HG03159 (cell line): ENCODE results near the gene ZZZ3.
A peak's percentile ranks its signal among the peaks of the same experiment; 100 is the strongest.
"Not testable (repeated sequence)": the region's sequence is repeated elsewhere in the genome, so short reads cannot be mapped to it uniquely, and the experiment has no call there.

Source experiments
- ATAC-seq: cut with Tn5 transposase; IDR thresholded peaks from one replicate; pipeline ENCODE4 v1.9.1; 2021; ENCODE audit warnings: mild to moderate bottlenecking, moderate library complexity; ENCODE audit not compliant: unreplicated experiment

The ZZZ3 gene

GRCh38 chr1:77682460-77683159 is at the start of gene ZZZ3:
Gene ZZZ3, minus strand, starts transcription at chr1:77682658. Its CDS starts 49,304 bp downstream, at chr1:77633354.
- peak; percentile 73 for ATAC-seq

- no peak for ATAC-seq
These were observed 49.6 kb upstream of the ZZZ3 start for GRCh38 chr1:77732090-77732489.

GRCh38 chr1:77725706-77726105 is 43.2 kb upstream of the ZZZ3 start:
- no peak for ATAC-seq

DNA sequence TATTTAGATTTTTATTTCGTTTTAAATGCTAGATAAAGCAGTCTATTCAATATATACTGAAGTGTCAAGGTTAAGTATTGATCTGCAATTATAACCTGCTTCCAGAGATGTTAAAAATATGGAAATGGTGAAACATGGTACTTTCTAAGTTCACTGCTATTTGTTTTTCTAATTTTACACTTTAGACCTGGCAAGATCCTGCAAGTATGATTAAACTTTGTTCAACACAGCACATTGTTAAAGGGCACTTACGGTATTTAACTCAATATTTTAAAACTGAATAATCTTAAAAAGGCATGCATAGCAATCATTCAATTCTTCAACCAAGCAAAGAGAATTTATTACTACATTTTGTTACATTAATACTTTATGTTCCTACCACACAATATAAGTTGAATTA is 35.7 kb upstream of the ZZZ3 start:
- no peak for ATAC-seq

- ATAC-seq, result no peak
These were observed 33.6 kb upstream of the ZZZ3 start for GRCh38 chr1:77716065-77716464.

DNA sequence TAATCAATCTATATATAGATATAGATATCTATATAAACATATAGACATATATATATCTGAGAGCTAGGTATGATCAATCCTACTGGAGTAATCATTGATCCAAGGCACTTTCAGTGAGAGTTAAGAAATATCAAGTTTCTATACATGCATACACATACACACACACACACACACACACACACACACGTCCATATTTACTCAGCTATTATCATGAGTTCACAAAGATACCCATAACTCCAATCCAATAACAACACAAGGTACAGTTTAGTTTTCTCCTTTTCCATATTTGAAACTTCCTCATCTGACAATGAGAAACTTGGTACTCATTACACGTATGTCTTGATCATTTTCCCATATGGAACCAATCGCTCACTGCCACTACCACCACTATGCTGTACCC is 27.3 kb upstream of the ZZZ3 start:
- ATAC-seq, result no peak

DNA sequence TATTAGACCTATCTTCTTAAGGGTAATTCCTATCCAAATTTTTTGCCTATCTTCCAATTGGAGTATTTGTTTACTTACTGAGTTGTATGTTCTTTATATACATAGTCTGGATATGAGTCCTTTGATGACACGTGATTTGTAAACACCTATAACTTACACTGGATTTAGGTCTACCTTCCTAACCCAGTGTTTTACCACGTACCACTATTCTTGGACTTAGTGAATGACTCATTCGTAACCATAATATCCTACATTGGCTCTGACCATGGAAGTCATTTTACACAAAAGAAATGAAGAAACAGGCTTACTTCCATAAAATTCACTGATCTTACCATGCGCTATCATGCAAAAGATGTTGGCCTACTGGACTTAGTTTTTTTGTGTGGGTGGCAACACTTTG is 23.9 kb upstream of the ZZZ3 start:
- no peak for ATAC-seq

- ATAC-seq, result no peak
These were observed 22.3 kb upstream of the ZZZ3 start for GRCh38 chr1:77704736-77705135.

GRCh38 chr1:77699673-77700072 is 17.2 kb upstream of the ZZZ3 start:
- not testable (repeated sequence) for ATAC-seq

DNA sequence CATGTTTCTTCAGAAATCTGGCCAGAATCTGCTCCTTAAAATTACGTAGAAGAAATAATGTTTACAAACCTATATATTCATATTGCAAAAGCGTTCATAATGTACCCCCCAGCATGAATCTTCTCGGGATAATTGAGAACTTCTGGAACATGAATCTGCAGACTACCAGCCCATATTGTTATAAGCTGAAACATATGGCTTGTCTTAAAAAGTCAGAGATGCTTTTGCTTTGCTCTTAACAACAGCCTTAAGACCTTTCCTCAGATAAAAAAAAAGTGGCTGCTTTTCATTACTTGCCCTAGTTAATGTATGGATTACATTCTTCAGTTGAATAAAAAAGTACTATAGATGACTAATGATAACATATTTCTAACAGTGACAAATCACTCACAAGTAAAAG is 15.0 kb upstream of the ZZZ3 start:
- no peak for ATAC-seq

- ATAC-seq, result peak; percentile 44
These were observed 6.5 kb upstream of the ZZZ3 start for GRCh38 chr1:77688939-77689338.

DNA sequence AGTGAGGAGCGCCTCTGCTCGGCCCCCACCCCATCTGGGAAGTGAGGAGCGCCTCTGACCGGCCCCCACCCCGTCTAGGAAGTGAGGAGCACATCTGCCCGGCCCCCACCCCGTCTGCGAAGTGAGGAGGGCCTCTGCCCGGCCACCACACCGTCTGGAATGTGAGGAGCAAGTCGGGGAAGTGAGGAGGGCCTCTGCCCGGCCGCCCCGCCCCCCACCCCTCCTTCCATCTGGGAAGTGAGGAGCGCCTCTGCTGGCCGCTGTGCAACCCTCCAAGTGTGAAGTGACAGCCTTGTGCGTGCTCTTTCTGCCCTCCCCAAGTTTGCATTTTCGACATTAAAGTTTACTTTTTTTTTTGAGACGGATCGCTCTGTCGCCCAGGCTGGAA is 5.1 kb upstream of the ZZZ3 start:
- no peak for ATAC-seq

- no peak for ATAC-seq
These were observed 4.5 kb upstream of the ZZZ3 start for GRCh38 chr1:77686796-77687518.

GRCh38 chr1:77683160-77684148 is 996 bp upstream of the ZZZ3 start:
- ATAC-seq, result peak; percentile 76

GRCh38 chr1:77680173-77680572 is 2.3 kb downstream of the ZZZ3 start:
- no peak for ATAC-seq

DNA sequence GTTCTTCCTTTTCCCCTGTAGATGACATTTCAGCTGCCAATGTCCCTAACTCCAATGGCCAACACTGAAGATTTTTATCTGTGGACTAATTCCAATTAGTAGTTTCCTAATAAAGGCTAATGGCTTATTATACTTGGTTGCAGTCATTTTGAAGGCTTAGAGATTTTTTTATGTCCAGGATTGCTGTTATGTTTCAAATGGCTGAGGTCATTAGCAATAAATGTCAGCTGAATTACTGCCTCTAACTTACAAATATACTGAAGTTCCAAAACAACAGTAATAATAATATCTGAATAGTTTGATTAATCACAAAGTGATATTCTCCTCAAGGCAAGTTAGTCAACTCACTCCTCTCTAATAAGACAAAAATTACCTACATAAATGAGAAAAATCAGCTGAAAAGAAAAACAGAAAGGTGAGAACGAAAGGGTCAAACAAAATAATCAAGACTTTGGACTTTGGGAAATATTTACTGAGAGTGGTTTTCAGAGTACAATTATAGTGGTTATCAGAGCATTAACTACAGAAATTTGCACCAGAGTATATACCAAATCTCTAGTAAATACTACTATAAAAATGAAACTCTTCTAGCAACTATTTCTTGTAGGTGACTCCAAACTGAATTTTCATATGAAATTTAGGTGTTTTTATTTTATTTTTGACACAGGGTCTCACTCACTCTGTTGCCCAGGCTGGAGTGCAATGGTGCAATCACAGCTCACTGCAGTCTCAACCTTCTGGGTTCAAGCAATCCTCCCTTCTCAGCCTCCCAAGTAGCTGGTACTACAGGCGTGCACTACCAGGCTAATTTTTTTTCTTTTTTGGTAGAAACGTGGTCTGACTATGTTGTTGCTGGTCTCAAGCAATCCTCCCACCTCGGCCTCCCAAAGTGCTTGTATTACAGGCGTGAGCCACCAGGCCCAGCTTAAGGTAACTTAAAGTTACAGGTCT is 3.5 kb downstream of the ZZZ3 start:
- no peak for ATAC-seq

DNA sequence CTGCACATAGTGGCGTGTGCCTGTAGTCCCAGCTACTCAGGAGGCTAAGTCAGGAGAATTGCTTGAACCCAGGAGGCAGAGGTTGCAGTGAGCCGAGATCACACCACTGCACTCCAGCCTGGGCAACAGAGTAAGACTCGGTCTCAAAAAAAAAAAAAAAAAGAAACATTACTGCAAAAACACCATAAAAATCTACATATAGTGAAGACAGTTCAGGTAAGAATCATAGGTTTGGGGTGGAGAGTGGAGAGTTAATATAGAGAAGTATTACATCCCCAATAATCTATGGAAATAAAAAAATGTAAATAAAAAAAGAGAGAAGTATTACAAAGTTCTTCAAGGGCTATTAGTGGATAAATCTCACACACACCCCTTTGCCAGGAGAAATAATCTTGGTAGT is 7.7 kb downstream of the ZZZ3 start:
- ATAC-seq, result not testable (repeated sequence)

DNA sequence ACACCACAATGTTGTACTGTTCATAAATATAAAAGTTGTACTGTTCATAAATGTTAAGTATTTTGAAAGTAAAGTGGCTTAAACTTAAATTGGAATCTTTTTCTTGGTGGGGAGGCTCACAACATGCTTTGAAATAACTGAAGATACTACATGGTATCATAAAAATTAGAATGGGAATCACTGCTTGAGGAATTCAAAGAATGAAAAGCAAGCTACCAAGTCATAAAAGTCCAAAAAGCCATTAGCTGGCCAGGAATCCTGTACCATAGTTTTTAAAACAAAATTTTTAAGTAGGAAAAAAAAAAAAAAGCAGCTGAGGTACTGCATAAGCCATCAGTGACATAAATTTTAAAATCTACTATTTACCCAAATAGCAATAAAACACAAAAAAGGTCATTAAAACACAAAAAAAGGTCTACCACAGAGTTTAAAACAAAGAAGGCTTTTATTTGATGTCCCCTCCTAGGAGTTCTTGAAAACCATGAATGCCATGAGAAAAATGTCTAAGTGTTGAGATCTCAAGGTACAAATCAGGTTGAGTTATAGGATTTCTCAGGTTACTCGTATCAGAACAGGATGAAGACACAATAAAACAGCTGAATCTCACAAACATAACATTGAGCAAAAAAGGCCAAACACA is 8.6 kb downstream of the ZZZ3 start:
- ATAC-seq, result no peak

DNA sequence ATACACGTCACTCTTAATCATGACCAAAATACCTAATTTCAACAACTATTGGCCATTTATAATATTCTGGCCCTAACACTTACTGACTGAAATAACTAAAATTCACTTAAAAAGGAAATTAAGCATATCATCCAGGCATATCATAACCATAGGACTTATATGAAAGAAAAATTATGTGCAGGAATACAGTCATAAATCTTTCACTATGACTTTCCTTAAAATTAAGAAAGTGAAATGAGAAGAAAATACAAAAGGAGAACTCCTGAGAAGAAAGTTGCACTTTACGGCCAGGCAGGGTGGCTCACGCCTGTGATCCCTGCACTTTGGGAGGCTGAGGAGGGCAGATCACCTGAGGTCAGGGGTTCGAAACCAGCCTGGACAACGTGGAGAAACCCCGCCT is 9.4 kb downstream of the ZZZ3 start:
- ATAC-seq, result no peak

- no peak for ATAC-seq
These were observed 10.1 kb downstream of the ZZZ3 start for GRCh38 chr1:77672374-77672773.
